ENCODE results near the gene MTCH2. TPM values are rescaled to one million over a fixed set of nuclear protein-coding genes. Genes with fewer than 3 reads are reported as not detected.

Gene MTCH2
- total RNA-seq, 1 experiment from 2014 or later, result 138 TPM

DNA sequence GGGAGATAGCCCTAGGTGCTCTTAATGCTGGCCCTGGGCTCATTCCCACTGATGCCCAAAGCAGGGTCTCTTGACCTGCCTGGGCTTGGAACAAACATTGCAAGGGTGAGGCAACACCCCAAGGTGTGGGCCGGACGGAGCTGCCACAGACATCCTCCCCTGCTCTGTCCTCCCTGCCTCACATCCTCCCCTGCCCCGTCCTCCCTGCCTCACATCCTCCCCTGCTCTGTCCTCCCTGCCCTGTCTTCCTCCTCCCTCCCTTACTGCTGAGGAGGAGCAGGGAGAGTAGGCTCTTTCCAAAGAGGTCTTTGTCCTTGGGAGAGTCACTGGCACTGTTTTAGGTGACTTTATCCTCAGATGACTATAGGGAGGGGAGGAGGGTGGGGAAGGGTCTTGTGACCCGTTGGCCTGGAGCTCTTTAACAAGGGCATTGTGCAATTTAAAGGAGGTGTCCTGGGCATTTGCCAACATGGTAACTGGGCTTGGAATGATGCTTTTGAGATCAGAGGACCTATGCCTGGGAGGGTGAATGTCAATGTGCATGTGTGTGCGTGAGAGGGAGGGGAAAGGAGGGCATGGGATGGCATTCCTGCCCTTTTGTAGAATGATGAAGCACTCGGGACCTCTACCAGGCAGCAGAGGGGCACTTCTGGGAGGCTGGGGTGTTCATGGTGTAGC is 55.2 kb downstream of the MTCH2 start:
- POLR2A ChIA-PET, result no interaction called here
- no TSS peak for BruUV-seq (replicated peaks)
- no peak overlapping the region for H3K9ac ChIP-seq (ENCODE audit: low read length)
- peaks cover 1% of the 10 kb centered on the region; the same call in 1 of the 2 replicates for H3K79me2 ChIP-seq (ENCODE audit: insufficient read depth, low read length)
- intact Hi-C loops (cut with micrococcal nuclease), result no loop called here
- RAD21 ChIA-PET (ENCODE audit: low non-redundant PET in 1 of 2, low total read pairs in 2 of 2, uncharacterized antibody in 2 of 2, unreplicated experiment in 2 of 2), result no interaction called here
- no peak overlapping the region for H3K4me3 ChIP-seq (replicated peaks in 1 of 2; ENCODE audit: low read depth in 1 of 2, low read length in 2 of 2)
- DNase-seq (ENCODE audit: low read depth, low spot score) (no peak), ATAC-seq (no peak)
- H3K4me1 ChIP-seq (ENCODE audit: control insufficient read depth in 1 of 2, insufficient read depth in 2 of 2, low read length in 2 of 2), result no peaks in the 10 kb centered on the region
- H3K4me2 ChIP-seq (ENCODE audit: low read length), result no peak overlapping the region
- H4K20me1 ChIP-seq (ENCODE audit: insufficient read depth), result no peaks in the 10 kb centered on the region
- no peaks in the 10 kb centered on the region for H3K27me3 ChIP-seq (ENCODE audit: insufficient read depth, low read length)
- peaks cover 14 to 22% of the 10 kb centered on the region in 2 experiments; a peak in 3 of 4 replicates for H3K36me3 ChIP-seq (ENCODE audit: control insufficient read depth in 1 of 2, insufficient read depth in 2 of 2, low read length in 2 of 2)
- CTCF ChIA-PET, result no interaction called here
- no peaks in the 10 kb centered on the region for H3K9me2 ChIP-seq (ENCODE audit: insufficient read depth)
- TF ChIP-seq, protein P1, sequence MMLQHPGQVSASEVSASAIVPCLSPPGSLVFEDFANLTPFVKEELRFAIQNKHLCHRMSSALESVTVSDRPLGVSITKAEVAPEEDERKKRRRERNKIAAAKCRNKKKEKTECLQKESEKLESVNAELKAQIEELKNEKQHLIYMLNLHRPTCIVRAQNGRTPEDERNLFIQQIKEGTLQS (IDR thresholded peaks at IDR 0.05), result no peak
- TF ChIP-seq, protein P2, sequence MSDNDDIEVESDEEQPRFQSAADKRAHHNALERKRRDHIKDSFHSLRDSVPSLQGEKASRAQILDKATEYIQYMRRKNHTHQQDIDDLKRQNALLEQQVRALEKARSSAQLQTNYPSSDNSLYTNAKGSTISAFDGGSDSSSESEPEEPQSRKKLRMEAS (IDR thresholded peaks at IDR 0.05), result no peak
- TF ChIP-seq, protein P3, sequence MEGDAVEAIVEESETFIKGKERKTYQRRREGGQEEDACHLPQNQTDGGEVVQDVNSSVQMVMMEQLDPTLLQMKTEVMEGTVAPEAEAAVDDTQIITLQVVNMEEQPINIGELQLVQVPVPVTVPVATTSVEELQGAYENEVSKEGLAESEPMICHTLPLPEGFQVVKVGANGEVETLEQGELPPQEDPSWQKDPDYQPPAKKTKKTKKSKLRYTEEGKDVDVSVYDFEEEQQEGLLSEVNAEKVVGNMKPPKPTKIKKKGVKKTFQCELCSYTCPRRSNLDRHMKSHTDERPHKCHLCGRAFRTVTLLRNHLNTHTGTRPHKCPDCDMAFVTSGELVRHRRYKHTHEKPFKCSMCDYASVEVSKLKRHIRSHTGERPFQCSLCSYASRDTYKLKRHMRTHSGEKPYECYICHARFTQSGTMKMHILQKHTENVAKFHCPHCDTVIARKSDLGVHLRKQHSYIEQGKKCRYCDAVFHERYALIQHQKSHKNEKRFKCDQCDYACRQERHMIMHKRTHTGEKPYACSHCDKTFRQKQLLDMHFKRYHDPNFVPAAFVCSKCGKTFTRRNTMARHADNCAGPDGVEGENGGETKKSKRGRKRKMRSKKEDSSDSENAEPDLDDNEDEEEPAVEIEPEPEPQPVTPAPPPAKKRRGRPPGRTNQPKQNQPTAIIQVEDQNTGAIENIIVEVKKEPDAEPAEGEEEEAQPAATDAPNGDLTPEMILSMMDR (IDR thresholded peaks at IDR 0.05 in 2 of 3, conservative IDR thresholded peaks at IDR 0.05 in 1 of 3; ENCODE audit: borderline replicate concordance in 1 of 3, insufficient read depth in 1 of 3, low read depth in 2 of 3, low read length in 2 of 3), result no peak
- no peak for TF ChIP-seq RAD21 (IDR thresholded peaks at IDR 0.05; ENCODE audit: low read depth)
- no peak for TF ChIP-seq EGR1 (IDR thresholded peaks at IDR 0.05; ENCODE audit: low read depth)
- no peak for TF ChIP-seq ZFX (IDR thresholded peaks at IDR 0.05)
- TF ChIP-seq TCF7L2 (IDR thresholded peaks at IDR 0.05; ENCODE audit: borderline replicate concordance, extremely low read depth, insufficient read depth, insufficient read length), result no peak
- no peak for TF ChIP-seq EZH2phosphoT487 (IDR thresholded peaks at IDR 0.05; ENCODE audit: borderline replicate concordance)
- TF ChIP-seq, protein P4, sequence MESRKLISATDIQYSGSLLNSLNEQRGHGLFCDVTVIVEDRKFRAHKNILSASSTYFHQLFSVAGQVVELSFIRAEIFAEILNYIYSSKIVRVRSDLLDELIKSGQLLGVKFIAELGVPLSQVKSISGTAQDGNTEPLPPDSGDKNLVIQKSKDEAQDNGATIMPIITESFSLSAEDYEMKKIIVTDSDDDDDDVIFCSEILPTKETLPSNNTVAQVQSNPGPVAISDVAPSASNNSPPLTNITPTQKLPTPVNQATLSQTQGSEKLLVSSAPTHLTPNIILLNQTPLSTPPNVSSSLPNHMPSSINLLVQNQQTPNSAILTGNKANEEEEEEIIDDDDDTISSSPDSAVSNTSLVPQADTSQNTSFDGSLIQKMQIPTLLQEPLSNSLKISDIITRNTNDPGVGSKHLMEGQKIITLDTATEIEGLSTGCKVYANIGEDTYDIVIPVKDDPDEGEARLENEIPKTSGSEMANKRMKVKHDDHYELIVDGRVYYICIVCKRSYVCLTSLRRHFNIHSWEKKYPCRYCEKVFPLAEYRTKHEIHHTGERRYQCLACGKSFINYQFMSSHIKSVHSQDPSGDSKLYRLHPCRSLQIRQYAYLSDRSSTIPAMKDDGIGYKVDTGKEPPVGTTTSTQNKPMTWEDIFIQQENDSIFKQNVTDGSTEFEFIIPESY (IDR thresholded peaks at IDR 0.05; ENCODE audit: extremely low read depth, insufficient replicate concordance, low read length), result no peak
- H3K27ac ChIP-seq (ENCODE audit: low read depth, low read length), result no peak overlapping the region
- H2AFZ ChIP-seq (ENCODE audit: low read depth, low read length, poor library complexity, severe bottlenecking), result no peak overlapping the region
- no peaks in the 10 kb centered on the region for H3K9me3 ChIP-seq (ENCODE audit: control insufficient read depth in 1 of 2, insufficient read depth in 1 of 2, low read depth in 1 of 2, low read length in 2 of 2)

Measured in HCT116 (cell line).